Keratinocyte (primary cell): Measurements from ENCODE around the gene RC3H1. TPM values are rescaled to one million over a fixed set of nuclear protein-coding genes. Genes with fewer than 3 reads are reported as not detected.
A peak's percentile ranks its signal among the peaks of the same experiment; 100 is the strongest.

Source experiments
- DNase-seq: peaks from one replicate; pipeline ENCODE4 v3.0.0-alpha.2; 2011; ENCODE audit warnings: low read depth, missing footprints, low spot score
- FAIRE-seq: peaks from 2 replicates; lab custom pipeline; 2011; peaks lifted over from hg19 to GRCh38; lab: Jason Lieb, UNC
- H2AFZ ChIP-seq: 2 replicates; pipeline ENCODE4 v1.6.0; 2012; ENCODE audit warnings: low read length, control low read depth, inconsistent platforms; ENCODE audit not compliant: control insufficient read depth
- H3K27ac ChIP-seq: 2 replicates; pipeline ENCODE4 v1.5.1; 2011; ENCODE audit warnings: low read length; ENCODE audit not compliant: control insufficient read depth, insufficient read depth
- H3K27me3 ChIP-seq: 3 replicates; pipeline ENCODE4 v1.6.0; 2011; ENCODE audit warnings: low read length; ENCODE audit not compliant: control insufficient read depth, insufficient read depth; ENCODE audit errors: extremely low read depth
- H3K36me3 ChIP-seq, 2 experiments: 2 replicates in 1 of 2; 3 replicates in 1 of 2; pipeline ENCODE4 v1.5.1; 2011; ENCODE audit warnings: low read length in 2 of 2, mild to moderate bottlenecking in 1 of 2; ENCODE audit not compliant: control insufficient read depth in 2 of 2, insufficient read depth in 2 of 2; ENCODE audit errors: extremely low read depth in 1 of 2
- H3K4me1 ChIP-seq: 3 replicates; pipeline ENCODE4 v1.5.1; 2011; ENCODE audit warnings: low read length; ENCODE audit not compliant: control insufficient read depth, insufficient read depth; ENCODE audit errors: extremely low read depth
- H3K4me2 ChIP-seq: 3 replicates; pipeline ENCODE4 v1.6.0; 2011; ENCODE audit warnings: low read depth, low read length; ENCODE audit not compliant: control insufficient read depth, insufficient read depth; ENCODE audit errors: extremely low read depth
- H3K4me3 ChIP-seq, 3 experiments: fragments of 200-600 bp in 1 of 3; sonication (generic) in 1 of 3; 2 replicates in 2 of 3; 3 replicates in 1 of 3; pipeline ENCODE4 v1.5.1; 2011 to 2016; ENCODE audit warnings: low read length in 3 of 3, mild to moderate bottlenecking in 3 of 3, control low read depth in 2 of 3, inconsistent platforms in 1 of 3, low read depth in 1 of 3, mixed read lengths in 1 of 3, mixed run types in 1 of 3, moderate library complexity in 1 of 3; ENCODE audit not compliant: control insufficient read depth in 2 of 3, insufficient read depth in 2 of 3; ENCODE audit errors: extremely low read depth in 1 of 3
- H3K79me2 ChIP-seq: 2 replicates; pipeline ENCODE4 v1.6.0; 2012; ENCODE audit warnings: low read length; ENCODE audit not compliant: control insufficient read depth, insufficient read depth
- H3K9ac ChIP-seq: 3 replicates; pipeline ENCODE4 v1.6.0; 2011; ENCODE audit warnings: low read length; ENCODE audit not compliant: control insufficient read depth, insufficient read depth; ENCODE audit errors: extremely low read depth
- H3K9me1 ChIP-seq: 3 replicates; pipeline ENCODE4 v1.6.0; 2011; ENCODE audit warnings: low read length; ENCODE audit not compliant: control insufficient read depth, insufficient read depth; ENCODE audit errors: extremely low read depth
- H3K9me3 ChIP-seq: 2 replicates; pipeline ENCODE4 v1.5.1; 2012; ENCODE audit warnings: low read depth, low read length; ENCODE audit not compliant: control insufficient read depth
- H4K20me1 ChIP-seq: 3 replicates; pipeline ENCODE4 v1.6.0; 2011; ENCODE audit warnings: low read length; ENCODE audit not compliant: control insufficient read depth, insufficient read depth; ENCODE audit errors: extremely low read depth
- EZH2 ChIP-seq: IDR thresholded peaks from one replicate; pipeline ENCODE4 v1.6.1; 2012; ENCODE audit warnings: inconsistent platforms, mild to moderate bottlenecking, low read length, moderate library complexity
- dilution Hi-C: fragments of 300-500 bp; cut with MboI; formaldehyde crosslinking; loops from one replicate; pipeline ENCODE4 v1.7.0; 2020; ENCODE audit warnings: low sequenced_read_pairs; ENCODE audit not compliant: extremely low pct_ligation_motif_present
- polyA plus RNA-seq, 5 experiments: library from polyadenylated mRNA; depleted of rRNA in 3 of 5; stranded (reverse) in 3 of 5; stranded (forward) in 1 of 5; unstranded in 1 of 5; fragments of >200 nt; gene quantifications; 1 replicate in 1 of 5; 2 replicates in 3 of 5; 3 replicates in 1 of 5; pipeline versions ENCODE4 v1.2.1 to v1.2.3, GENCODE V29; 2011 to 2012; ENCODE audit warnings: missing spikeins in 2 of 5, low read depth in 1 of 5, low replicate concordance in 1 of 5
- TF ChIP-seq, protein P1 (sequence below), 3 experiments: IDR thresholded peaks in 1 of 3; conservative IDR thresholded peaks in 1 of 3; optimal IDR thresholded peaks in 1 of 3; 2 replicates in 2 of 3; 3 replicates in 1 of 3; pipeline versions ENCODE3 to v1.5.1; 2011; ENCODE audit warnings: low read length in 3 of 3, mild to moderate bottlenecking in 3 of 3, moderate library complexity in 2 of 3, control low read depth in 1 of 3, inconsistent platforms in 1 of 3; ENCODE audit not compliant: insufficient read depth in 2 of 3; ENCODE audit errors: extremely low read depth in 1 of 3

Gene RC3H1
- polyA plus RNA-seq, 1 donor (not counting 4 experiments of a cell fraction or from before 2014, with no cell fraction given) = 10.4 TPM

DNA sequence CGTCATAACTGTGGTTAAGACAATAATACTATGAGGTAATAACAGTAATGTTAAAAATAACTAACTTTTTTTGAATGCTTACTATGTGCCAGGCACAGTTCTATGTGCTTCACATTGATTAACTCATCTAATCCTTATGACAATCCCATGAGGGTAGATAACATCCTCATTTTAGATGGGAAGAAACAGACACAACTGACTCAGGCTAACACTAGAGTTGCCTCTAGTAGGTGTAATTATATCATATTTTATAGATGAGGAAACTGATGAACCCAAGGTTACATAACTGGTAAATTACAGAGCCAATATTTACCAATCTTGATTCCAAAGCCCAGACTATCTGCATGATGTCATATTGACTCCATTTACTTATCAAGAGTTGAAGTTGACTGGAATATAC is 128.5 kb downstream of the RC3H1 start:
- Histone ChIP-seq H3K79me2 (no peaks in the 10 kb centered on the region), H3K27ac (no peak overlapping the region), H3K4me3 (no peak overlapping the region), H2AFZ (no peak overlapping the region), H3K4me2 (peak overlapping the region; percentile 4), H3K4me1 (peaks cover 8% of the 10 kb centered on the region), H3K9me3 (no peaks in the 10 kb centered on the region), H3K27me3 (no peaks in the 10 kb centered on the region), H4K20me1 (no peaks in the 10 kb centered on the region), H3K9ac (no peak overlapping the region), H3K9me1 (no peaks in the 10 kb centered on the region), H3K36me3 (no peaks in the 10 kb centered on the region)
- DNase-seq (no peak), FAIRE-seq (no peak)
- dilution Hi-C loops = no loop called here
- TF ChIP-seq EZH2 = no peak
- TF ChIP-seq, protein P1, sequence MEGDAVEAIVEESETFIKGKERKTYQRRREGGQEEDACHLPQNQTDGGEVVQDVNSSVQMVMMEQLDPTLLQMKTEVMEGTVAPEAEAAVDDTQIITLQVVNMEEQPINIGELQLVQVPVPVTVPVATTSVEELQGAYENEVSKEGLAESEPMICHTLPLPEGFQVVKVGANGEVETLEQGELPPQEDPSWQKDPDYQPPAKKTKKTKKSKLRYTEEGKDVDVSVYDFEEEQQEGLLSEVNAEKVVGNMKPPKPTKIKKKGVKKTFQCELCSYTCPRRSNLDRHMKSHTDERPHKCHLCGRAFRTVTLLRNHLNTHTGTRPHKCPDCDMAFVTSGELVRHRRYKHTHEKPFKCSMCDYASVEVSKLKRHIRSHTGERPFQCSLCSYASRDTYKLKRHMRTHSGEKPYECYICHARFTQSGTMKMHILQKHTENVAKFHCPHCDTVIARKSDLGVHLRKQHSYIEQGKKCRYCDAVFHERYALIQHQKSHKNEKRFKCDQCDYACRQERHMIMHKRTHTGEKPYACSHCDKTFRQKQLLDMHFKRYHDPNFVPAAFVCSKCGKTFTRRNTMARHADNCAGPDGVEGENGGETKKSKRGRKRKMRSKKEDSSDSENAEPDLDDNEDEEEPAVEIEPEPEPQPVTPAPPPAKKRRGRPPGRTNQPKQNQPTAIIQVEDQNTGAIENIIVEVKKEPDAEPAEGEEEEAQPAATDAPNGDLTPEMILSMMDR (optimal IDR thresholded peaks at IDR 0.05 in 1 of 3, IDR thresholded peaks at IDR 0.05 in 1 of 3, conservative IDR thresholded peaks at IDR 0.05 in 1 of 3; ENCODE audit: extremely low read depth in 1 of 3, insufficient read depth in 2 of 3, low read length in 3 of 3) = no peak

DNA sequence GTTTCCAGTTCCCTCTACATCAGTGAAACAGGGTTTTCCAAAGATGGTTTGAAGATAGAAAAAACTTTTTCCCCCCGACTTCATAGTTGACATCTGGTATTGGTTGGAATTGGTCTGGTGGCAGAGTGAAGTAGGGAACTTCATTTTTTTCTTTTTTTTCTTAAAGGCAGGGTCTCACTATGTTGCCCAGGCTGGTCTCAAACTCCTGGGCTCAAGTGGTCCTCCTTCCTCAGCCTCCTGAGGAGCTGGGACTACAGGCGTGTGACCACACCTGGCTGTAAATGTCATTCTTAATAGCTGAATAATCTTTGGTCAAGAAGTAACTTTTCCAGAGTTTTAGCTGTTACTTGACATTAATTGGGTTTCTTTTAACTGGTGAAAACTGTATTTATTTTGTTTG is 132.3 kb downstream of the RC3H1 start:
- no peak overlapping the region for H3K27ac ChIP-seq
- peaks cover 3 to 10% of the 10 kb centered on the region in 2 experiments for H3K36me3 ChIP-seq
- H3K9me1 ChIP-seq = no peaks in the 10 kb centered on the region
- H3K79me2 ChIP-seq = no peaks in the 10 kb centered on the region
- no peak overlapping the region for H3K4me3 ChIP-seq
- no peak overlapping the region for H3K4me2 ChIP-seq
- no peaks in the 10 kb centered on the region for H4K20me1 ChIP-seq
- dilution Hi-C loops = no loop called here
- FAIRE-seq (no peak), DNase-seq (no peak)
- H3K27me3 ChIP-seq = no peaks in the 10 kb centered on the region
- no peak overlapping the region for H3K9ac ChIP-seq
- peaks cover 8% of the 10 kb centered on the region for H3K4me1 ChIP-seq
- no peaks in the 10 kb centered on the region for H3K9me3 ChIP-seq
- no peak overlapping the region for H2AFZ ChIP-seq
- TF ChIP-seq EZH2 = no peak
- TF ChIP-seq, protein P1 (optimal IDR thresholded peaks at IDR 0.05 in 1 of 3, IDR thresholded peaks at IDR 0.05 in 1 of 3, conservative IDR thresholded peaks at IDR 0.05 in 1 of 3; ENCODE audit: extremely low read depth in 1 of 3, insufficient read depth in 2 of 3, low read length in 3 of 3) = no peak
